Measurements from ENCODE around the gene CLDN19.
A peak's percentile ranks its signal among the peaks of the same experiment; 100 is the strongest.

CLDN19 gene

DNA sequence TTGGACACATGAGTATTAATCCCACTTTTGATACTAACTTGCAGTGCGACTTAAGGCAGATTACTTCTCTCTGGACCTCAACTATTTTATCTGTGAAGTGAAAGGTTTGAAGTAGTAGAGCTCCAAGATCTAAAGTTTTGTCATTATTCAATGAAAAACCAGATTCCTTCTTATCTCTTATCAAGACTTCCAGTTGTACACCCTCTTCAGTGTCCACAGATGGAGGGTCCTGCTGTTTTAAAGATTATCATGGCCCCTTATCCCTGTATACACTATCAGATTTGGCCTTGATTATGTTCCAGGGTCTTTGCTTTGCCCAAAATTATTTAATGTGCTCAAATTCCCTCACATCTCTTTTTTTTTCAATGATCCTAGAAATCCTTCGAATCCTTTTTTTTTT lies 28.1 kb upstream of the CLDN19 start:
- no peak for TF ChIP-seq CTCF (IDR thresholded peaks at IDR 0.05; ENCODE audit: insufficient read depth, missing control alignments)
- FAIRE-seq (no peak), DNase-seq (ENCODE audit: insufficient read length, low spot score) (no peak)

DNA sequence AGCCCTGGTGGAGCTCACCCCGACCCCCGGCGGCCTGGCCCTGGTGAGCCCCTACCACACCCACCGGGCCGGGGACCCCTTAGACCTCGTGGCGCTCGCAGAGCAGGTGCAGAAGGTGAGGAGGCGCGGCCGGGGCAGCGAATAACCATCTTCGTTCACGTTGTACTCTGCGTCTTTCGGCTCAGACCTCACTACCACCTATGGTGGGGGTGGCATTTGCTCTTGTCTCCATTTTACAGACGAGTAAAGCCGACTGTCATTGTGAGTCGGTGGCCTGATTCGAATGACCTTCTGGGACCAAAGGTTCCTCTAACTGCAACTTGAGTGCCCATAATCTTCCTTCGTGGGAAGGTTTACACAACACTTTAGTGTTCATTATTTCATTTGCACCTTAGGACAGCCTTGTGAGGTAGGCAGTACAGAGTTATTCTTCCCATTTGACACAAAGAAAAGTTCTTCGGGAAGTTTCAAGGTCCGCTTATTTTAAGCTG lies 27.5 kb upstream of the CLDN19 start:
- FAIRE-seq, result no peak

DNA sequence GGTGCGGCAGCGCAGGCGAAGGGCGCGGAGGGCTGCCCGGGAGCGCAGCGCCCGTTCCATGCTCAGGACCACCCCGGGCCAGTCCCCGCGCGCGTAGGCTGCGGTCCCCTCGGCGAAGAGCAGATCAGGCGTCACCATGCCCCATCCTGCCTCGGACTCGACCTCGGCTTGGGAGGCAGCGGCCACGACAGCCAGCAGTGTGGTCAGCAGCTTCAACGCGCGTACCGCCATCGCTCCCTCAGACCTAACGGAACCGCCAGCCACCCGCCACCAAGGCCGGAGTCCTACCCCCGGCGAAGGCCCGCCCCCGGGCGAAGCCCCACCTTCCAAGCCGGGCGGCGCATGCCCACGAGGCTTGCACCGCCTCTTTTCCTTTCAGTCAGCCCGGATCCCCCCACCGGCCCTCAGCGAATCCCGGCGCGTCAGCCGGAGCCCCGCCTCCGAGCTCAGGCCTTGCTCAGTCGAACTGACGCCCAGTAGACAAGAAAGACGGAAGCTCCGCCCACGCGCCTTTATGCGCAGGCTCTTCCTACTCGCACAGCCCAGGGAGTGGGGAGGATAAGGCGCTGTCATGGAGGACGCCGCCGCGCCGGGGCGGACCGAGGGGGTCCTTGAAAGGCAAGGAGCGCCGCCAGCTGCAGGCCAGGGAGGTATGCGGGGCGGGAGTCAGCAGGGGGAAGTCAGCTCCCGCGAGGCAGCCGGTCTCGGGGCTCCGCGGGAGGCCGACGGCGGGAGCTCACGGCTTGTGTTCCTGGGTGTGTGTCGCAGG lies 26.9 kb upstream of the CLDN19 start, which contains the start of the genes C1orf50 and P3H1:
TSS of gene C1orf50 (plus strand) at position 509 of the 769 bp plus-strand sequence. CDS start at position 572, 63 bp downstream.
TSS of gene P3H1 (minus strand) at position 288 of the 769 bp plus-strand sequence. CDS start at position 231, 57 bp downstream.
- TF ChIP-seq CTCF (IDR thresholded peaks at IDR 0.05; ENCODE audit: insufficient read depth, missing control alignments), result no peak
- peak; percentile 68 for DNase-seq (ENCODE audit: insufficient read length, low spot score)
- no peak for FAIRE-seq

More for the DNA sequence above, 27.5 kb upstream of the CLDN19 start:
- DNase-seq (ENCODE audit: insufficient read length, low spot score), result no peak
- no peak for TF ChIP-seq CTCF (IDR thresholded peaks at IDR 0.05; ENCODE audit: insufficient read depth, missing control alignments)

DNA sequence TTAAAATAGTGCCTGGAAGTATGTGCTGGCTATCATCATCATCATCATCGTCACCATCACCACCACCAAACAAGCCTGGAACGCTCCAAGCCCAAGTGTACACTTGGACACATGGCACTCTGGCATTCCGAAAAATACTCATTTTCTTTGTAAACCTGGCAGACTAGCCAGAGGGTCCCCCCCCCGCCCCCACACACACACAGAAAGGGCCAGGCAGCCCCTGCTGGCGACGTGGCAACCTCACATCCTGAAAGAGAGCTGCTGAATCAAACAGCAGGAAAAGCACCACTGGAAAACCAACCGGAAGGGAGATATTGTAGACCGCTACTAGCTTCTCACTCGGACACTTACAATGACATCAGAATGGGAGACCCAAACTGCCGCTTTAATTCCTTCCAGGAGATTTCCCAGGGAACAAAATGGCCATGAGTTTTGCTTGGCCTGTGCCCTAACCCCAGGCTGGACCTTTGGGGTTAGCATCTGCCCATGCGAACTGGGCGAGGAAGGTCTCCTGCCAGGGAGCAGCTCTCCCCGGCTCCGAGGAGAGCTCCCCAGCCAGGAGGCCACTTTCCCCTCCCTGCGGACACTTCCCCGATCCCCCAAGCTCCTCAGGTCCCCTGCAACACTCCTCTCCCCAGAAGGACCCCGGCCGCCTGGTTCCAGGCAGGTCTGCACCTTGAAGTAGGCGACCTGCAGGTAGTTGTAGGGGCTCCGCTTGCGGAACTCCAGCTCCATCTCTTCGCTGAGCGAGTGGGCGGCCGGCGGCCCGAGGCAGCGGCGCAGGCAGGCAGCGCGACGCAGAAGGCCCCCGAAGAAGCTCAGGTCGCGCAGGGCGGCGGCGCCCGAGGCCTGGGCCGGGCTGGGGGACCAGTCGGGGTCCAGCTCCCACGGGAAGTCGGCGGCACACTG lies 26.1 kb upstream of the CLDN19 start:
- TF ChIP-seq CTCF (IDR thresholded peaks at IDR 0.05; ENCODE audit: insufficient read depth, missing control alignments), result peak; percentile 45
- DNase-seq (ENCODE audit: insufficient read length, low spot score), result no peak
- FAIRE-seq, result no peak

DNA sequence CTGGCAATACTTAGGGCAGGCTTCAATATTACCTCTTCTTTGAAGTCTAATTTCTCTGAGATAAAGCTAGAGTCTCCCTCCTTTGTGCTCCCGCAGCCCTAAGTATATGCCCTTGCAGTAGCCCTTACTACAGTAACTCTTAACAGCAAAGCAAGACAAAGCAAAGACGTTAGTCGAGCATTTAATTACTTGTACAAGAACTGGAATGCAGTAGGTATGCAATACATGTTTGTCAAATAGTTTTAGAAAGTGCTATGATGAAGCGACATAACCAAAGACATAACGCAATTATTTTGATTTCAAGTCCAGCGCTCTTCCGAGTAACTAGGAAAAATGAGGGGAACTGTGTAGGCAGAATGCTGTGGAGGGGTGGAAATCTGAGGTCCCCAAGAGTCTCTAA lies 25.2 kb upstream of the CLDN19 start:
- no peak for FAIRE-seq
- TF ChIP-seq CTCF (IDR thresholded peaks at IDR 0.05; ENCODE audit: insufficient read depth, missing control alignments), result no peak
- no peak for DNase-seq (ENCODE audit: insufficient read length, low spot score)

DNA sequence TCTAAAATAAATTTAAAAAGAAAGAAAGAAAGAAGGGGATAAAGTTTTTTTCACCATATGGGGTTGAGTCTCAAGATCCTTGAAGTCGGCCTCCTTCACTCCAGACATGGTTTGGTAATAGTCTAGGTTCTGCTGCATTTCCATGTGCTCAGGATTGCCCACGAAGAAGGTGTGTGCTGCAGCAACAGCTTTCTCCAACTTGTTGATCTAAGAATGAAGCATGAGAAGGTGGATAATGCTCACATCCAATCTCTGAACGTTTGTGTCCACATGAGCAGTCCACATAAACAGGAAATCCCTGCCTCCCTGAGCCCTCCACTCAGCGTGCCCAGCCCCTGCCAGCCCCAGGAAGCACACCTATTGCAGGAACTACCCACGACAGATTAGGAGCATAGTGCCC lies 22.2 kb upstream of the CLDN19 start:
- DNase-seq (ENCODE audit: insufficient read length, low spot score) (no peak), FAIRE-seq (no peak)
- TF ChIP-seq CTCF (IDR thresholded peaks at IDR 0.05; ENCODE audit: insufficient read depth, missing control alignments), result no peak
